Measurements from ENCODE around the gene NTPCR.
"Not testable (repeated sequence)": the region's sequence is repeated elsewhere in the genome, so short reads cannot be mapped to it uniquely, and the experiment has no call there.

NTPCR gene

GRCh38 chr1:232987046-232987773 lies 36.8 kb downstream of the NTPCR start:
- DNase-seq: no peak

- no peak for DNase-seq
Observed at GRCh38 chr1:232987774-232988140, 37.3 kb downstream of the NTPCR start.

GRCh38 chr1:232988572-232989040 lies 38.2 kb downstream of the NTPCR start:
- no peak for DNase-seq

- DNase-seq: no peak
Observed at GRCh38 chr1:232990176-232991128, 40.0 kb downstream of the NTPCR start.

GRCh38 chr1:232991238-232991637 lies 40.8 kb downstream of the NTPCR start:
- DNase-seq: no peak

GRCh38 chr1:232992227-232992626 lies 41.8 kb downstream of the NTPCR start:
- DNase-seq: no peak

GRCh38 chr1:232993555-232993954 lies 43.1 kb downstream of the NTPCR start:
- no peak for DNase-seq

- DNase-seq: no peak
Observed at GRCh38 chr1:232995189-232995588, 44.8 kb downstream of the NTPCR start.

GRCh38 chr1:232996143-232996542 lies 45.7 kb downstream of the NTPCR start:
- no peak for DNase-seq

- DNase-seq: no peak
Observed at GRCh38 chr1:232998138-232998537, 47.7 kb downstream of the NTPCR start.

GRCh38 chr1:232998646-232999045 lies 48.2 kb downstream of the NTPCR start:
- no peak for DNase-seq

- no peak for DNase-seq
Observed at GRCh38 chr1:232999956-233000625, 49.7 kb downstream of the NTPCR start.

GRCh38 chr1:233003638-233004037 lies 53.2 kb downstream of the NTPCR start:
- not testable (repeated sequence) for DNase-seq

- peak in 1 of 2 experiments; percentile 41 for DNase-seq
Observed at GRCh38 chr1:233004451-233004850, 54.0 kb downstream of the NTPCR start.

GRCh38 chr1:233005156-233005555 lies 54.7 kb downstream of the NTPCR start:
- DNase-seq: peak; percentile 70 to 89

GRCh38 chr1:233005703-233006102 lies 55.3 kb downstream of the NTPCR start:
- peak; percentile 52 to 55 for DNase-seq

GRCh38 chr1:233006108-233006507 lies 55.7 kb downstream of the NTPCR start:
- no peak for DNase-seq

- DNase-seq: no peak
Observed at GRCh38 chr1:233006541-233006973, 56.1 kb downstream of the NTPCR start.

GRCh38 chr1:233010146-233010545 lies 59.7 kb downstream of the NTPCR start:
- no peak for DNase-seq

- DNase-seq: no peak
Observed at GRCh38 chr1:233012021-233012420, 61.6 kb downstream of the NTPCR start.

GRCh38 chr1:233015965-233016364 lies 65.6 kb downstream of the NTPCR start:
- DNase-seq: no peak

- DNase-seq: no peak
Observed at GRCh38 chr1:233016798-233017197, 66.4 kb downstream of the NTPCR start.

GRCh38 chr1:233019083-233019482 lies 68.7 kb downstream of the NTPCR start:
- DNase-seq: no peak
